HG03159 (cell line): Measurements from ENCODE around the gene TAB2.
A peak's percentile ranks its signal among the peaks of the same experiment; 100 is the strongest.

Experiments
- ATAC-seq: cut with Tn5 transposase; IDR thresholded peaks from one replicate; pipeline ENCODE4 v1.9.1; 2021; ENCODE audit warnings: mild to moderate bottlenecking, moderate library complexity; ENCODE audit not compliant: unreplicated experiment

TAB2 gene

DNA sequence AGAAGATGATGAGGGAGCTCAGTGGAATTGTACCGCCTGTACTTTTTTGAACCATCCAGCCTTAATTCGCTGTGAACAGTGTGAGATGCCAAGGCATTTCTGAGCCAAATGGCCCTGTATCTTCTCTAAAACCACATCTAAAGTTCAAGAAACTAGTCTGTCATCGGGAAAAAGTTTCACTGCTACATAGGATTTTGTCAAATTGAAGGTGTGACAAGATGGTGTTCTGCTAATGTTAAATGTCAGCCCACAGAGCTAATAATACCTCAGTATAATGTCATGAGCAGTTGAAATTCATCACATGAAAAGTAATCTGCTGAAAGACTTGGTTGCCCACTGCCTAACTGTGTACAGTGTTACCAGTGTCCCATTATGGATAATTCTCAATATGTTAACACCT is 92.1 kb downstream of the TAB2 start:
- ATAC-seq: no peak

DNA sequence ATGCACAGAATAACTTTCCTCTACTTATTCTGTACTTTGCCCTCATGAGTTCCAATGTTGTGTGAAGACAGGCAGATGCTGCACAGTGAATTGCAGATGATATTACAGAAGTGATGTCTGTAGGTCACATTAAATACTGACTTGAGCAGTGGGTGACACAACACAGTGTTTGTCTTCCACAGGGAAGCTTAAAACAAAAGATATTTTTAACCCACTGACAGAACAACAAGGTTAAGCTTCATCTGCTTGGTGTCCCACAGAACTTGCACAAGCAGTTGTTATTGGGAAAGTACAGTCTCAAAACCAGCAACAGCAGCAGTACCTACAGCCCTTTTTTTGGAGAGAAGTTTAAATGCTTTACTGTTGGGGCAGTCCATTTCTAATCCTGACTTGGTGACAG is 93.0 kb downstream of the TAB2 start:
- no peak for ATAC-seq

DNA sequence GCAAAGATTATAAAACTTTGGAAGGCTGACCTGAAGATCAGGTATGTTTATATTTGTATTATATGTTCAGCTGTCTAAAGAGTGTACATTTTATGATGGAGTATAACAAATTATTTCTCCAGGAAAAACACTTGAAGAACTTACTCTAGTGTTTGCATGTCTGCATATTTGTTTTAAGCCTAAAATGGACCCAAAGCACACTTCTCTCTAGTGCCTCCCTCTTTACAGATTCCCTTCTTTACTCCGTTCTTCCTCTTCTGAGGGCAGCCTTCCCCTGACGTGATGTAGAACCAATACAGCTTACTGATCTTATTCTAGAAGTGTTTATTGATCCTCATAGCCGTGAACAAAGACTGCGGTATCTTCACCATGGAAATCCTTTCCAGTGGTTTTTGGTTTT is 96.5 kb downstream of the TAB2 start:
- ATAC-seq: no peak

DNA sequence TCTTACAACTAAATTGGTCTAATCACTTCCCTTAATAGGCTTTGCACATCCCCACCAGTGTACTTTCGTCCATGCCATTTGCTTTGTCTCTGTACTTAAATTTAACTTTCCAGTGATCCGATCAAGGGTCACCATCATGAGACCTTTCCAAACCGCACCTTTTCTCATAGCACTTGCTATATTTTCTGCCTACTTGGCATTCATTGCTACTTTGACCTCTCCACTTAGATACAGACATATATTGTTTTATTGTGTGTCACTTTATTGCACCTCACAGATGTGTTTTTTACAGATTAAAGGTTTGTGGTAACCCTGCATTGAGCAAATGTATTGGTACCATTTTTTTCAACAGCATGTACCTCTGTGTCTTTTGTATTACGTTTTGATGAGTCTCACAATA is 97.3 kb downstream of the TAB2 start:
- ATAC-seq: no peak

DNA sequence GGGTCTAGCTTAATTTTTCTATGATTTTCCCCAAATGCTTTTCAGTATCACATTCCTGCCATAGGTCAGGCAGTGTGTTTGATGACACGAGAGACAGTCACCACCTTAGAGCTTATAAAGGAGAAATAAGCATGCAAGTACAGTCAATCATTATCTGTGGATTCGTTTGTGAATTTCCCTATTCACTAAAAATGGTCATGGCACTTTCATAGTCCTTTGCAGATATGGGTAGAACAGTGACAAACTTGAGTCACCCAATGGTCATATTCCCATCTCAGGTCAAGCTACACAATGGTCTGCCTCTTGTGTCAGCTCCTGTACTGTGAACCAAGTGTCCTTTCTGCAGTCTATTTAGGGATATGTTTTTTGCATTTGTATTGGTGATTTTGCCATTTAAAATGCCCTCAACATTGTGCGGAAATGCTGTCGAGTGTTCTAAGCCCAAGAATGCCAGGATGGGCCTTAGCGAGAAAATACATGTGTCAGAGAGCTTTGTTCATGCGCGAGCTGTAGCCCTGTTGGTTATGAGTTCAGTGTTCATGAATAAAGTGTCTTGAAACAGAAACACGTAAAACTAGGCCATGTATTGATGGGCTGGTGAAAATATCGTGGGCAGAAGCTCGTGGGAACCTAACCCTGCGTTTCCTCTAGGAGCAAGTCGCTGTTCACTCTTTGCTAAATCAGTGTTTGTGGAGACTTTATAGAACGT is 102.3 kb downstream of the TAB2 start:
- no peak for ATAC-seq

DNA sequence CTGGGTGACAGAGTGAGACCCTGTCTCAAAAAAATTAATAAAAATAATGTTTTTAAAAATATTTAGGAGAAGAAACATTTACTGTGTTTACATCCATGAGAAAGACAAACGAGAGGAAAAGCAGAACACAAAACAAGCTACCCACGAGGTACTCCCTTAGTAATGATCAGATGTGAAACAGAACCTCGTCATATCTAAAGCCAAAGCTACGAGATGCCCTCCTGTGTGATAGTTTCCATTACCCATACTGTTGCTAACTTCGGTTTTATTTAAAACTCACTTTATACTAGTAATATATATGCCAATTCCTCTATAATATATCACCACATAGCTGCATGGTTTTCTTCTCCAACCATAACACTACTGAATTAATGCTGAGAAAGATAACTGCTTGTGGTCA is 103.6 kb downstream of the TAB2 start:
- ATAC-seq: no peak

DNA sequence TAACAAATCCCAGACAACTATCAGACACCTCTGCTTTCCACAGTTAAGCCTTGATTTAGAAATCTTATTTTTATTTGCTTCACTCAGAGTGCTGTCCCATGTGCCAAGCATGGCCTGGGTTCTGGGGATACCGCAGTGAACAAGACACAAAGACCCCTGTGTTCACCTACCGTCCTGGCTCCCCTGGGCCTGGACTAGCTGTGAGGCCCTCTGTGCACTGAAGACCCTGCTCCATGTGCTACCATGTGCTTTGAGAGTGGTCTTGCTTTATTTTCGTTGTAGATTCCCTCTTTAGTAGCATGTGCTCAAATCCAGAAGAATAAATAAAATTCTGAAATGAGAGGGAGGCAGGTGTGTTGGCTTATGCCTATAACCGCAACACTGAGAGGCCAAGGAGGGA is 105.1 kb downstream of the TAB2 start:
- no peak for ATAC-seq

DNA sequence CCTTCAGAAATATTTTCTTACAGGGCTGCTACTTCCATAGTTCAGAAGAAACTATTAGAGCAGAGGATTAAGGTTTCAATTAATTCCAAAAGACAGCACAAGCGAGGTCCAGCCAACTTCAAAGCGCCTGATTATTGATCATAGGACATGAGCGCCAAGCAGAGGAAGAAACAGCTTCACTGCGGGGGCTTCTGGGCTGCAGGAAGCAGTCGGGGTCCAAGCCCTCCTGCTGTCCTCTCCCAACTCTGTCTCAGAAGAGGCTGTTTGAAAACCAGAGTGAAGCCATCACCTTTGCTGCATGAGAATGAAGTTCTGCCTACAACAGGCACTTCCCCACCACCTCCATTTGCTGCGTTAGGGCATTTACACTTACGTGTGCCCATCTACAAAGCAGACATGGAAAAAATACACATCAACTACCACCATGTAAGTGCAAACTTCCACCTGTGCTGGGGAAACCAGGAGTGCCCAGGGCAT is 106.5 kb downstream of the TAB2 start:
- no peak for ATAC-seq

DNA sequence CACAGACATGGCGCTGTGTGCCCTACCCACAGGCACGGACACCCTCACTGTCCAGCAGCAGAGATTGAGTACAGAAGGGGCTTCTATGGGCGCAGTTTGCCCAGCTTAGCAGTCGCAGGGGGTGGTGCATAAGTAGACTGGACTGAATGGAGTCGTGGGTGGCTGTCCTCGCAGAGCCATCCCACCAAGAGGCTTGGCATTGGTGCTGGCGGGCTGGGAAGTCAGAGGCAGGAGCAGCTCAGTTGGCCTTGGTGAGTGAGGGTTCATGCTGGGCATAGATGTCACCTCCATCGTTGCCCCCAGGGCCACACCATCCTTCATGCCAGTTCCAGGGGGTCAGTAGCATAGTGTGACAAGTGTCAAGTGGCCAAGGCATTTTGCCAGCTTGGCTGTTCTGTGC is 107.7 kb downstream of the TAB2 start:
- ATAC-seq: no peak

DNA sequence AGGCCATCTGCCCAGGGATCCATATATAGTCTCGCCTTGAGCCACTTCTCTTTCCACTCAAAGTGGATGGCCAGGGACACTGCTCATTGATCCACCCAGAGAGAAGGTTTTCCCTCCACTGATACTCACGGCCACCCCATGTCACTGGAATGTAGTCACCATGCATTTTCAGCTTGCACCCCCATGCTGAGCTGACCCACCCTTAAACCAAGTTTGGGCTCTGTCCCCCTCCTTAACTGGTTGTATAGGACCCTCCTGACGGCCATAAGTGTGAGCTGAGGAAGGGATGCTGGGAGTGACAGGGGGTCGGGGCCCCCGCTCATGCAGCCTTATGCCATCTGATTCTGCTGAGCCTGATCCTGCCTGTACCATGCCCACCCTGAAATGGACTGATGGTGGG is 108.2 kb downstream of the TAB2 start:
- ATAC-seq: no peak

DNA sequence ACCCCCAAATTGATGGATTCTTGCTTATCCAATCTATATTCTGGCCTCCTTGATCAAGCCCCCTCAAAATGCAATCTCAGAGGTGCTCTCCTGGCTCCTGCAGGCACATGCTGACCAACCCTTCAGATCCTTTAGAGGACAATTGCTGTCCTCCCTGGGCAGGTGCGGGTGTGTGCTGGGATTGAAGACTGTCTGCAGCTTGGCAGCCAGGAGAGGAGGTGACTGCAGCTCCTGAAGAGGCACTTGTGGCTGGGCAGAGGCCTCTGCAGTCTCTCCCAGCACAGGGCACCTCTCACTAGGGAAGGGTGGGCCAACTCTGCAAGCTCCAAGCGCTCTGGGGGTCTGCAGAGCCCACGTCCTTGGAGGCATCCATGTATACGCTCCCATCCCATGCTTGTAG is 111.1 kb downstream of the TAB2 start:
- ATAC-seq: no peak

DNA sequence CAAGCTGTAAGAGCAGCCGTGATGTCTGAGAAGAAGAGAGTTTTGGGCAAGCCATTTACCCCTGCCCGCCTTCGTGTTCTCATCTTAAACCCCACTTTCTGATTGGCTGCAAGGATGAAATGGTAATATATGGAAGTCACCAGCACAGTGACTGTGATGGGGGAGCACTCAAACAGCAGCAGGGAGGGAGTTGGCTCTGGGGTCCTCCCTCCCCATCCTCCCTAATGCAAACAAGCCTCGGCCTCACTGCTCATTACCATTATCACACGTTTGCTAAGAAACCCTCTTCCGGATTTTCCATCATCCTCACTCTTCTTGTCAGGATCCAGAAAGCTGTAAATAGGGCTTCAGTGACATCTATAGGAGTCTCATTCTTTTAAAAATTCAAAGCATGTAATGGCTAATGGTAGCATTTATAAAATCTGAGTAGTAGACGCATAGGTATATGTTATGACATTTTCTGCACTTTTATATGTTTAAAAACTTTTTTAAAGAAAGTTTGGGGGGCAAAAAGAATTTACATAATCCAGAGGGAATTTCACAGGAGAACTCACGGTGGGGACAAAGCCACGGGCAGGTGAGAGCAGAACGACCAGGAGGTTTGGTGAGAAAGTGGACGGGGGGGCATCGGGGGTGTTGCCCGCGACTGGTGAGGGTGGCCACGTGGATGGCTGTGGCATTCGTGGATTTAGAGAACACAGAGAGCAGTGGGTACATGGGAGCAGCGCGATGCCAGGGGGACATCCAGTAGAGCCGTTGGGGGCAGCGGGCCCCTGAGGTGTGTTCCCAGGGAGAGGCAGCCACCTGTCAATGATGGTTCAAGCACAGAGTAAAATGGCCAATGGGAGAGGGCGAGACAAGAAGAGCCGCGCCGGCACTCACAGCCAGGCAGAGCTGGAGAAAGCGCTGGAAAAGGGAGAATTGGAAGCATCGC is 112.2 kb downstream of the TAB2 start:
- no peak for ATAC-seq

DNA sequence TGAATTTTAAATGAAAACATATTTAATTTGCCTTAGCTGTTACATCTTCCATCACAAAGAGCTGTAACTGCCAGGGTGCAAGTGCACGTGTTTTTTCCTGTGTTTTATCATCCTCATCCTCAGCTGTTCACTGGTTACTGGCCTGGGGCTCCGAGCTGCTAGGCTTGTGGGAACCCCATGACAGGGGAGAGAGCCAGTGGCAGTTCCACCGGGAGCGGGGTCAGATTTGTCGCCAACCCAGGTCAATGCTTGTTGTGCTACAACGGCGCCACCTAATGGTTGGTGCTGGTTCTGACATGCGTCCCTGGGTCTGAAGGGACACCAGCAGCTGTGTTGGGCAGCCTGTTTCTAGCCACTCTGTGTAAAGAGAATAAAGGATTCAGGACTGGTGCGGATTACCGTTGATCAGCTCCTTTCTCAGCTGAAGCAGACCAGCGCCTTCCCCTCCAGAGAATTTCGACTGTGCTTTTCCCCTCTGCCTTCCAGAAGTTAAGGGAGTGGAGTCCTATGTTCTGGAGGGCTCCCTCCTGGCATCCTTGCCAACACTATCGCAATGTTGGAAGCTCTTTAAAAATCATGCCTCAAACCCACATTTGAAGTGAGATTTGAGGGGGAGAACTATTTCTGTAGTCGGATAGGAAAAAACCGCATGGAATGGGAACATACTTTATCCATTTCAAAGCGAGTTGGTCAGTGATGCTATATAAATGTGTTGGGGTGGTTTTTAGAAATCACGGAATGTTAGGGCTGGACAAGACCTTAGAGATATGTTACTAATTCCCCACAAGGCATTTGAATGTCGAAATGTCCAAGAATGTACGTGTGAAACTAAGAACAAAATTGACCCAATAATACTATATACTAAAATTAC is 114.6 kb downstream of the TAB2 start:
- peak; percentile 89 for ATAC-seq

DNA sequence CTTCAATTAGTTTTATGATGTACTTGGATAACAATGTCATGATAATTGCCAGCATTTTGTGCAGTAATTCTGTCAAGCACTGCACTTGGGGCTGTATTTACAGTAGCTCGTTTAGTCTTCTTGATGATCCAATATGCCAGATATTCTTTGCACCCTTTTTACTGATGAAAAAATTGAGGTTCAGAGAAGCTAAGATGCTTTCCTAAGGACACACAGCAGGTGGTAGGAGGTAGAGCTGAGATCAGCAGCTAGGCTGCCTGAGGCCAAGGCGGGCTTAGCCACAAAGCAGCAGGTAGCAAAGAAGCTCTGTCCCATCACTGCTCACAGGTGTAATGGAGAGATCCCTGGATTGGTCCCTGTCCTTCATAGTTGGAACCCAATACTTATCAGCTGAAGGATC is 115.9 kb downstream of the TAB2 start:
- no peak for ATAC-seq

DNA sequence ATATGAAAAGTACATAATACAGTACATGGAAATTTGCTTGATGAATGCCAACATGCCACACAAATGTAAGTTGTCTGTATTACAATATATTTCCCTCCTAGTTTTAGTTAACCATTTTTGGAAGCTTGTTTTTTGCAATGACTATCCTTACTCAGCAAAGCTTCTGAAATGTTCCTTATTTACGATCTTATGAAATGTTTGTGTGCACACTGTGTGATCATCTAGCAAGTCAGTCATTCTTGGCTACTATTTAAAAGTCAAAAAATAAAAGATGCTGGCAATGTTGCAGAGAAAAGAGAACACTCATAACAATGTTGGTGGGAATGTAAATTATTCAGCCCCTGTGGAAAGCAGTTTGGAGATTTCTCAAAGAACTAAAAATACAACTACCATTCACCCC is 116.4 kb downstream of the TAB2 start:
- no peak for ATAC-seq

DNA sequence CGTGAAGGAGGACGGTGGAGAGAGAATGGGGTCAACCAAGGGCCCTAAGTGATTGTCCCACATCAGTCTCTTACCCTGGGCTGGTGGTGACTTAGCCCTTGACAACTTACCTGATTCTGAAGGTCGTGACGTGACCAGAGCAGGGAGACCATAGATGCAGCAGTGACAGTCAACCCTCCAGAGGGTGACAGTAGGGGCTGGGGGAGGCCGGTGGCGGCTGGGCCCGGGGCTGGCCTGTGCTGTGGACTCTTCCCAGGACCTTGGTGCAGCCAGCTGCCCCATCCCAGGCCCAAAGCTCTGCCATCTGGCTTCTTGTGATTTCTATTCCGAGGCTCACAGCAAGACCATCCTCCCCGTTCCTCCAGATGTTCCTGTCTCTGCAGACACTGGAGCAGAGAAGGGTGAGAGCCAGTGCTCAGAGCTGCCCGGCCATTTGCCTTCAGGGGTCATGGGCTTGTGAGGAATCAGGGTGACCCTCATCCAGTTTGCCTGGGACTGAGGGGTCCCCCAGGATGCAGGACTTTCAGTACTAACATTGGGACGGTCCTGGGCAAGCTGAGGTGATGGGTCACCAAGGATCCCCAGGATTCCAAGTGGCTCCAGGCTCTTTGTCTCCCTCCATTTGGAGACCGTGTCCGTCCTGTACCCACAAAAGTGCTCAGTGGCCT is 118.5 kb downstream of the TAB2 start:
- no peak for ATAC-seq

DNA sequence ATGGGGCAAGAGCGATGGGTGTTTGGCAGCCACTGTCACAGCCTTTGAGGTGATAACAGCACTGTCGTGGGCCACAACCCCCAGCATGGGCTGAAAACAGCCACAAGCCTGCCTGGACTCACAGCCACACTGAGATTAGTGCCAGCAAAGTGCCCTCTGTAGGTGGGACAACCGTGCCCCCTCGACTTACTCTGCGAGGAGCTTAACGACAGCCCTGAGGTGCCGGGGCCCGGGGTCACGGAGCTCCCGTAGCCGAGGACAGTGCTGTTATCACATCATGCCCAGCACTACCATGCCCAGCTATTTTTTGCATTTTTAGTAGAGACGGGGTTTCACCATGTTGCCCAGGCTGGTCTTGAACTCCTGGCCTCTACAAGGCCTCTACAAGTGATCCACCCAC is 119.1 kb downstream of the TAB2 start:
- ATAC-seq: no peak

DNA sequence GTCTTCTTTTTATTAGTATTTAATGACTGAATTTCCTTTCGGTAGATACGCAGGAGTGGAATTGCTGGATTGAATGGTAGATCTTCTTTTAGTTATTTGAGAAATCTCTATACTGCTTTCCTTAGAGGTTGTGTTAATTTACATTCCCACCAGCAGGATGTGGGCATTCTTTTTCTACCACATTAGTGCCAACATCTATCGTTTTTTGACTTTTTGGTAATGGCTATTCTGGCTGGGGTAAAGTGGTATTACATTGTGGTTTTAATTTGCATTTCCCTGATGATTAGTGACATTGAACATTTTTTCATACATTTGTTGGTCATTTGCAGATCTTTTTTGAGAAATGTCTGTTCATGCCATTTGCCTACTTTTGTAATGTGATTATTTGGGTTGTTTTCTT is 119.7 kb downstream of the TAB2 start:
- no peak for ATAC-seq

DNA sequence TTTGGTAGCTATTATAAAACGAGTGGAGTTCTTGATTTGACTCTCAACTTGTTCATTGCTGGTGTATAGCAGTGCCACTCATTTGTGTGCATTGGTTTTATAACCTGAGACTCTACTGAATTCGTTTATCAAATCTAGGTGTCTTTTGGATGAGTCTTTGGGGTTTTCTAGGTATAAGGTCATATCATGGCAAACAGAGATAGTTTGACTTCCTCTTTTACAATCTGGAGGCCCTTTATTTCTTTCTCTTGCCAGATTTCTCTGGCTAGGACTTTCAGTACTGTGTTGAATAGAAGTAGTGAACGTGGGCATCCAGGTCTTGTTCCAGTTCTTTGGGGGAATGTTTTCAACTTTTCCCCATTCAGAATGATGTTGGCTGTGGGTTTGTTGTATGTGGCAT is 121.3 kb downstream of the TAB2 start:
- peak; percentile 68 for ATAC-seq

DNA sequence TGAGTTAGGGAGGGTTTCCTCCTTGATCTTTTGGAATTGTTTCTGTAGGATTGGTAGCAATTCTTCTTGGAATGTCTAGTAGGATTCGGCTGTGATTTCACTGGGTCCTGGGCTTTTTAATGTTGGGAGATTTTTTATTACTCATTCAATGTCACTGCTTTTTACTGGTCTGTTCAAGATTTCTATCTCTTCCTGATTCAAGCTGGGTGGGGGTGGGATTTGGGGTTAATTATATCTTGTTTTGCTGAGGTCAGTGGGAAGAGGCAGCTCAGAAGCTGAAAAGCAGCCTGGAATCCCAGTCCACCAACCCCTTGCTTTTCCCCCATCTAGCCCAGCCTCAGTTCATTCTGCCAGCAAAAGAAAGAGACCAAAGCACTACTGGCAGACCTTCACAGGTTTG is 122.1 kb downstream of the TAB2 start:
- ATAC-seq: no peak
